Activated CD4-positive, alpha-beta T cell treated with anti-CD3 and anti-CD28 coated beads for 48 hours (primary cell): Measurements from ENCODE around the gene ULBP2.
"Not testable (repeated sequence)": the region's sequence is repeated elsewhere in the genome, so short reads cannot be mapped to it uniquely, and the experiment has no call there.

Source experiments
- DNase-seq: peaks from one replicate; pipeline ENCODE4 v3.0.0-alpha.2; 2020

The ULBP2 gene

GRCh38 chr6:149941583-149942460, at the start of gene ULBP2:
TSS of gene ULBP2 (plus strand) at chr6:149942014. CDS start at chr6:149942073, 59 bp downstream.
- DNase-seq = peak; percentile 89

- DNase-seq = no peak
Observed at GRCh38 chr6:149895048-149895590, 46.7 kb upstream of the ULBP2 start.

GRCh38 chr6:149895833-149896271, 46.0 kb upstream of the ULBP2 start:
- peak; percentile 59 for DNase-seq

- no peak for DNase-seq
Observed at GRCh38 chr6:149896491-149896890, 45.3 kb upstream of the ULBP2 start.

GRCh38 chr6:149897015-149897697, 44.7 kb upstream of the ULBP2 start:
- no peak for DNase-seq

GRCh38 chr6:149897855-149898744, 43.7 kb upstream of the ULBP2 start, which contains the start of gene RAET1E:
TSS of gene RAET1E (minus strand) at chr6:149898113. CDS start at chr6:149890901, 7,212 bp downstream.
- no peak for DNase-seq

- DNase-seq = no peak
Observed at GRCh38 chr6:149898966-149899365, 42.8 kb upstream of the ULBP2 start.

GRCh38 chr6:149899486-149899885, 42.3 kb upstream of the ULBP2 start:
- no peak for DNase-seq

- DNase-seq = no peak
Observed at GRCh38 chr6:149899926-149900619, 41.7 kb upstream of the ULBP2 start.

GRCh38 chr6:149900620-149901443, 41.0 kb upstream of the ULBP2 start:
- no peak for DNase-seq

- DNase-seq = no peak
Observed at GRCh38 chr6:149901444-149902140, 40.2 kb upstream of the ULBP2 start.

- DNase-seq = no peak
Observed at GRCh38 chr6:149903938-149904611, 37.7 kb upstream of the ULBP2 start.

GRCh38 chr6:149904661-149905370, 37.0 kb upstream of the ULBP2 start:
- DNase-seq = no peak

GRCh38 chr6:149905371-149905910, 36.4 kb upstream of the ULBP2 start:
- no peak for DNase-seq

- no peak for DNase-seq
Observed at GRCh38 chr6:149905911-149906371, 35.9 kb upstream of the ULBP2 start.

GRCh38 chr6:149906405-149906804, 35.4 kb upstream of the ULBP2 start:
- DNase-seq = no peak

GRCh38 chr6:149907317-149907716, 34.5 kb upstream of the ULBP2 start:
- no peak for DNase-seq

- DNase-seq = not testable (repeated sequence)
Observed at GRCh38 chr6:149908480-149908879, 33.3 kb upstream of the ULBP2 start.
